ENCODE measurements around the gene CERS6.

The CERS6 gene

GRCh38 chr2:168468354-168468753 lies 12.3 kb downstream of the CERS6 start:
- no peak for DNase-seq (ENCODE audit: low read depth, low spot score)
- TF ChIP-seq POLR2AphosphoS5 (IDR thresholded peaks at IDR 0.05; ENCODE audit: borderline replicate concordance, low read depth, low read length) (no peak), EZH2 (IDR thresholded peaks at IDR 0.05) (no peak), FOXP2 (optimal IDR thresholded peaks at IDR 0.05; ENCODE audit: control extremely low read depth, extremely low read length, insufficient read depth) (no peak)
- Histone ChIP-seq H3K36me3 (ENCODE audit: insufficient read depth, low read length) (no peaks in the 10 kb centered on the region), H3K9me3 (ENCODE audit: low read depth, low read length) (no peaks in the 10 kb centered on the region), H3K4me3 (no peak overlapping the region), H3K27ac (no peak overlapping the region), H3K9ac (ENCODE audit: insufficient read length) (no peak overlapping the region)

GRCh38 chr2:168469281-168469988 lies 13.4 kb downstream of the CERS6 start:
- Histone ChIP-seq H3K9ac (ENCODE audit: insufficient read length) (no peak overlapping the region), H3K27ac (no peak overlapping the region), H3K4me3 (no peak overlapping the region), H3K36me3 (ENCODE audit: insufficient read depth, low read length) (no peaks in the 10 kb centered on the region), H3K9me3 (ENCODE audit: low read depth, low read length) (no peaks in the 10 kb centered on the region)
- TF ChIP-seq POLR2AphosphoS5 (IDR thresholded peaks at IDR 0.05; ENCODE audit: borderline replicate concordance, low read depth, low read length) (no peak), EZH2 (IDR thresholded peaks at IDR 0.05) (no peak), FOXP2 (optimal IDR thresholded peaks at IDR 0.05; ENCODE audit: control extremely low read depth, extremely low read length, insufficient read depth) (no peak)
- no peak for DNase-seq (ENCODE audit: low read depth, low spot score)

GRCh38 chr2:168470320-168471162 lies 14.5 kb downstream of the CERS6 start:
- no peak for DNase-seq (ENCODE audit: low read depth, low spot score)
- Histone ChIP-seq H3K36me3 (ENCODE audit: insufficient read depth, low read length) (no peaks in the 10 kb centered on the region), H3K9me3 (ENCODE audit: low read depth, low read length) (no peaks in the 10 kb centered on the region), H3K9ac (ENCODE audit: insufficient read length) (no peak overlapping the region), H3K27ac (no peak overlapping the region), H3K4me3 (no peak overlapping the region)
- TF ChIP-seq EZH2 (IDR thresholded peaks at IDR 0.05): no peak
- no peak for TF ChIP-seq POLR2AphosphoS5 (IDR thresholded peaks at IDR 0.05; ENCODE audit: borderline replicate concordance, low read depth, low read length)
- no peak for TF ChIP-seq FOXP2 (optimal IDR thresholded peaks at IDR 0.05; ENCODE audit: control extremely low read depth, extremely low read length, insufficient read depth)

GRCh38 chr2:168471163-168471475 lies 15.0 kb downstream of the CERS6 start:
- no peaks in the 10 kb centered on the region for H3K36me3 ChIP-seq (ENCODE audit: insufficient read depth, low read length)
- no peak overlapping the region for H3K4me3 ChIP-seq
- H3K9me3 ChIP-seq (ENCODE audit: low read depth, low read length): no peaks in the 10 kb centered on the region
- no peak overlapping the region for H3K9ac ChIP-seq (ENCODE audit: insufficient read length)
- TF ChIP-seq EZH2 (IDR thresholded peaks at IDR 0.05) (no peak), FOXP2 (optimal IDR thresholded peaks at IDR 0.05; ENCODE audit: control extremely low read depth, extremely low read length, insufficient read depth) (no peak), POLR2AphosphoS5 (IDR thresholded peaks at IDR 0.05; ENCODE audit: borderline replicate concordance, low read depth, low read length) (no peak)
- no peak for DNase-seq (ENCODE audit: low read depth, low spot score)
- no peak overlapping the region for H3K27ac ChIP-seq

GRCh38 chr2:168475636-168476035 lies 19.6 kb downstream of the CERS6 start:
- Histone ChIP-seq H3K27ac (no peak overlapping the region), H3K9ac (ENCODE audit: insufficient read length) (no peak overlapping the region), H3K9me3 (ENCODE audit: low read depth, low read length) (no peaks in the 10 kb centered on the region), H3K36me3 (ENCODE audit: insufficient read depth, low read length) (no peaks in the 10 kb centered on the region), H3K4me3 (no peak overlapping the region)
- no peak for DNase-seq (ENCODE audit: low read depth, low spot score)
- TF ChIP-seq POLR2AphosphoS5 (IDR thresholded peaks at IDR 0.05; ENCODE audit: borderline replicate concordance, low read depth, low read length) (no peak), FOXP2 (optimal IDR thresholded peaks at IDR 0.05; ENCODE audit: control extremely low read depth, extremely low read length, insufficient read depth) (no peak), EZH2 (IDR thresholded peaks at IDR 0.05) (no peak)

- H3K9ac ChIP-seq (ENCODE audit: insufficient read length): no peak overlapping the region
- DNase-seq (ENCODE audit: low read depth, low spot score): no peak
- no peak overlapping the region for H3K27ac ChIP-seq
- no peaks in the 10 kb centered on the region for H3K36me3 ChIP-seq (ENCODE audit: insufficient read depth, low read length)
- H3K4me3 ChIP-seq: no peak overlapping the region
- no peaks in the 10 kb centered on the region for H3K9me3 ChIP-seq (ENCODE audit: low read depth, low read length)
- TF ChIP-seq FOXP2 (optimal IDR thresholded peaks at IDR 0.05; ENCODE audit: control extremely low read depth, extremely low read length, insufficient read depth) (no peak), POLR2AphosphoS5 (IDR thresholded peaks at IDR 0.05; ENCODE audit: borderline replicate concordance, low read depth, low read length) (no peak), EZH2 (IDR thresholded peaks at IDR 0.05) (no peak)
Measured at GRCh38 chr2:168478206-168478605, 22.1 kb downstream of the CERS6 start.

GRCh38 chr2:168480356-168480755 lies 24.3 kb downstream of the CERS6 start:
- Histone ChIP-seq H3K36me3 (ENCODE audit: insufficient read depth, low read length) (no peaks in the 10 kb centered on the region), H3K9ac (ENCODE audit: insufficient read length) (no peak overlapping the region), H3K4me3 (no peak overlapping the region), H3K27ac (no peak overlapping the region), H3K9me3 (ENCODE audit: low read depth, low read length) (no peaks in the 10 kb centered on the region)
- DNase-seq (ENCODE audit: low read depth, low spot score): no peak
- TF ChIP-seq FOXP2 (optimal IDR thresholded peaks at IDR 0.05; ENCODE audit: control extremely low read depth, extremely low read length, insufficient read depth) (no peak), POLR2AphosphoS5 (IDR thresholded peaks at IDR 0.05; ENCODE audit: borderline replicate concordance, low read depth, low read length) (no peak), EZH2 (IDR thresholded peaks at IDR 0.05) (no peak)

- Histone ChIP-seq H3K4me3 (no peak overlapping the region), H3K9me3 (ENCODE audit: low read depth, low read length) (no peaks in the 10 kb centered on the region), H3K36me3 (ENCODE audit: insufficient read depth, low read length) (no peaks in the 10 kb centered on the region), H3K9ac (ENCODE audit: insufficient read length) (no peak overlapping the region), H3K27ac (no peak overlapping the region)
- no peak for DNase-seq (ENCODE audit: low read depth, low spot score)
- no peak for TF ChIP-seq FOXP2 (optimal IDR thresholded peaks at IDR 0.05; ENCODE audit: control extremely low read depth, extremely low read length, insufficient read depth)
- TF ChIP-seq EZH2 (IDR thresholded peaks at IDR 0.05): no peak
- no peak for TF ChIP-seq POLR2AphosphoS5 (IDR thresholded peaks at IDR 0.05; ENCODE audit: borderline replicate concordance, low read depth, low read length)
Measured at GRCh38 chr2:168480825-168481585, 24.9 kb downstream of the CERS6 start.

Data from SK-N-MC (cell line).